Measurements from ENCODE around the gene VMP1.
"Not testable (repeated sequence)": the region's sequence is repeated elsewhere in the genome, so short reads cannot be mapped to it uniquely, and the experiment has no call there.

DNA sequence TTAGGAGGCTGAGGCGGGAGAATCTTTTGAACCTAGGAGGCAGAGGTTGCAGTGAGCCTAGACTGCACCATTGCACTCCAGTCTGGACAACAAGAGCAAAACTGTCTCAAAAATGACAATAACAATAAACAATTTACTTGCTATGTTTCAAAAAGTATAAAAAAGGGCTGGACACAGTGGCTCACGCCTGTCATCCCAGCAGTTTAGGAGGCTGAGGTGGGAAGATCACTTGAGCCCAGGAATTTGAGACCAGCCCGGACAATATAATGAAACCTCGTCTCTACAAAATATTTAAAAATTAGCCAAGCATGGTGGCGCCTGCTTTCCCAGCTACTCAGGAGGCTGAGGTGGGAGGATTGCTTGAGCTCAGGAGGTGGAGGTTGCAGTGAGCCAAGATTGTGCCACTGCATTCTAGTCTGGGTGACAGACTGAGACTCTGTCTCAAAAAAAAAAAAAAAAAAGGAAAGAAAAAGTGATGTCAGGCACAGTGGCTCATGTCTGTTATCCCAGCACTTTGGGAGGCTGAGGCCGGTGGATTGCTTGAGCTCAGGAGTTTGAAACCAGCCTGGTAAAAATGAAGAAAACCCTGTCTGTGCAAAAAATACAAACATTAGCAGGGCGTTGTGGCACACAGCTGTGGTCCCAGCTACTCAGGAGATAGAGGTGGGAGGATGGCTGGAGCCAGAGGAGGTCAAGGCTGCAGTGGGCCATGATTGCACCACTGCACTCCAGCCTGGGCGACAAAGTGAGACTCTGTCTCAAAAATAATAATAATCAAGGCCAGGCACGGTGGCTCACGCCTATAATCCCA lies 146.7 kb downstream of the VMP1 start:
- TF ChIP-seq, protein P1, sequence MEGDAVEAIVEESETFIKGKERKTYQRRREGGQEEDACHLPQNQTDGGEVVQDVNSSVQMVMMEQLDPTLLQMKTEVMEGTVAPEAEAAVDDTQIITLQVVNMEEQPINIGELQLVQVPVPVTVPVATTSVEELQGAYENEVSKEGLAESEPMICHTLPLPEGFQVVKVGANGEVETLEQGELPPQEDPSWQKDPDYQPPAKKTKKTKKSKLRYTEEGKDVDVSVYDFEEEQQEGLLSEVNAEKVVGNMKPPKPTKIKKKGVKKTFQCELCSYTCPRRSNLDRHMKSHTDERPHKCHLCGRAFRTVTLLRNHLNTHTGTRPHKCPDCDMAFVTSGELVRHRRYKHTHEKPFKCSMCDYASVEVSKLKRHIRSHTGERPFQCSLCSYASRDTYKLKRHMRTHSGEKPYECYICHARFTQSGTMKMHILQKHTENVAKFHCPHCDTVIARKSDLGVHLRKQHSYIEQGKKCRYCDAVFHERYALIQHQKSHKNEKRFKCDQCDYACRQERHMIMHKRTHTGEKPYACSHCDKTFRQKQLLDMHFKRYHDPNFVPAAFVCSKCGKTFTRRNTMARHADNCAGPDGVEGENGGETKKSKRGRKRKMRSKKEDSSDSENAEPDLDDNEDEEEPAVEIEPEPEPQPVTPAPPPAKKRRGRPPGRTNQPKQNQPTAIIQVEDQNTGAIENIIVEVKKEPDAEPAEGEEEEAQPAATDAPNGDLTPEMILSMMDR (IDR thresholded peaks at IDR 0.05): not testable (repeated sequence)
- TF ChIP-seq, protein P2, sequence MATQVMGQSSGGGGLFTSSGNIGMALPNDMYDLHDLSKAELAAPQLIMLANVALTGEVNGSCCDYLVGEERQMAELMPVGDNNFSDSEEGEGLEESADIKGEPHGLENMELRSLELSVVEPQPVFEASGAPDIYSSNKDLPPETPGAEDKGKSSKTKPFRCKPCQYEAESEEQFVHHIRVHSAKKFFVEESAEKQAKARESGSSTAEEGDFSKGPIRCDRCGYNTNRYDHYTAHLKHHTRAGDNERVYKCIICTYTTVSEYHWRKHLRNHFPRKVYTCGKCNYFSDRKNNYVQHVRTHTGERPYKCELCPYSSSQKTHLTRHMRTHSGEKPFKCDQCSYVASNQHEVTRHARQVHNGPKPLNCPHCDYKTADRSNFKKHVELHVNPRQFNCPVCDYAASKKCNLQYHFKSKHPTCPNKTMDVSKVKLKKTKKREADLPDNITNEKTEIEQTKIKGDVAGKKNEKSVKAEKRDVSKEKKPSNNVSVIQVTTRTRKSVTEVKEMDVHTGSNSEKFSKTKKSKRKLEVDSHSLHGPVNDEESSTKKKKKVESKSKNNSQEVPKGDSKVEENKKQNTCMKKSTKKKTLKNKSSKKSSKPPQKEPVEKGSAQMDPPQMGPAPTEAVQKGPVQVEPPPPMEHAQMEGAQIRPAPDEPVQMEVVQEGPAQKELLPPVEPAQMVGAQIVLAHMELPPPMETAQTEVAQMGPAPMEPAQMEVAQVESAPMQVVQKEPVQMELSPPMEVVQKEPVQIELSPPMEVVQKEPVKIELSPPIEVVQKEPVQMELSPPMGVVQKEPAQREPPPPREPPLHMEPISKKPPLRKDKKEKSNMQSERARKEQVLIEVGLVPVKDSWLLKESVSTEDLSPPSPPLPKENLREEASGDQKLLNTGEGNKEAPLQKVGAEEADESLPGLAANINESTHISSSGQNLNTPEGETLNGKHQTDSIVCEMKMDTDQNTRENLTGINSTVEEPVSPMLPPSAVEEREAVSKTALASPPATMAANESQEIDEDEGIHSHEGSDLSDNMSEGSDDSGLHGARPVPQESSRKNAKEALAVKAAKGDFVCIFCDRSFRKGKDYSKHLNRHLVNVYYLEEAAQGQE (IDR thresholded peaks at IDR 0.05; ENCODE audit: insufficient read depth in 1 of 2, low read depth in 2 of 2, low read length in 1 of 2): not testable (repeated sequence)
